CD4-positive, alpha-beta memory T cell (primary cell): ENCODE data around the gene DLK1. TPM values are rescaled to one million over a fixed set of nuclear protein-coding genes. Genes with fewer than 3 reads are reported as not detected.
A peak's percentile ranks its signal among the peaks of the same experiment; 100 is the strongest.

ENCODE experiments used
- CTCF ChIA-PET: fragments of 350-600 bp; sonication (Branson Sonifier 250); formaldehyde crosslinking; loops from one replicate; lab custom pipeline; 2021; ENCODE audit warnings: inconsistent platforms; ENCODE audit not compliant: partially characterized antibody; lab: Charles Lee
- POLR2A ChIA-PET: fragments of 350-600 bp; sonication (Branson Sonifier 250); formaldehyde crosslinking; loops from one replicate; lab custom pipeline; 2021; ENCODE audit not compliant: partially characterized antibody; lab: Charles Lee
- DNase-seq, 5 donors: peaks; one replicate each; pipeline versions ENCODE4 v3.0.0 to v3.0.0-alpha.2; 2020 to 2022; ENCODE audit warnings: mixed read lengths in 1 of 5
- H3K27ac ChIP-seq: one replicate; pipeline ENCODE4 v1.7.0; 2013; ENCODE audit warnings: low read depth, low read length
- H3K27me3 ChIP-seq: 2 replicates; pipeline ENCODE4 v1.7.0; 2013; ENCODE audit warnings: mild to moderate bottlenecking, low read length, moderate library complexity; ENCODE audit not compliant: insufficient read depth
- H3K36me3 ChIP-seq: 2 replicates; pipeline ENCODE4 v1.7.0; 2013; ENCODE audit warnings: mild to moderate bottlenecking, low read length, moderate library complexity; ENCODE audit not compliant: insufficient read depth
- H3K4me1 ChIP-seq: 2 replicates; pipeline ENCODE4 v1.7.0; 2013; ENCODE audit warnings: mild to moderate bottlenecking, low read length, moderate library complexity; ENCODE audit not compliant: insufficient read depth
- H3K4me3 ChIP-seq, 2 donors: one replicate each; pipeline ENCODE4 v1.7.0; 2013; ENCODE audit warnings: low read length in 2 of 2, mild to moderate bottlenecking in 1 of 2
- H3K9me3 ChIP-seq, 2 donors: one replicate each; pipeline ENCODE4 v1.7.0; 2013; ENCODE audit warnings: low read length in 2 of 2, control low read depth in 1 of 2; ENCODE audit not compliant: control insufficient read depth in 1 of 2
- H3K27ac Mint-ChIP-seq, 7 donors: one replicate each; pipeline ENCODE4 v1.8.0; 2020 to 2021; ENCODE audit warnings: mixed read lengths in 7 of 7, mild to moderate bottlenecking in 6 of 7, inconsistent platforms in 3 of 7, moderate library complexity in 3 of 7
- H3K27me3 Mint-ChIP-seq, 2 donors: one replicate each; pipeline ENCODE4 v1.8.0; 2020 to 2021; ENCODE audit warnings: mixed read lengths in 2 of 2
- H3K36me3 Mint-ChIP-seq, 2 donors: one replicate each; pipeline ENCODE4 v1.8.0; 2020 to 2021; ENCODE audit warnings: mixed read lengths in 2 of 2, inconsistent platforms in 1 of 2, mild to moderate bottlenecking in 1 of 2
- H3K4me1 Mint-ChIP-seq, 4 donors: one replicate each; pipeline ENCODE4 v1.8.0; 2020 to 2021; ENCODE audit warnings: mixed read lengths in 4 of 4, mild to moderate bottlenecking in 1 of 4
- H3K4me3 Mint-ChIP-seq, 8 donors: one replicate each; pipeline ENCODE4 v1.8.0; 2020 to 2021; ENCODE audit warnings: mixed read lengths in 8 of 8, mild to moderate bottlenecking in 7 of 8, moderate library complexity in 6 of 8, inconsistent platforms in 3 of 8
- H3K9me3 Mint-ChIP-seq, 8 donors: one replicate each; pipeline ENCODE4 v1.8.0; 2020 to 2021; ENCODE audit warnings: mixed read lengths in 8 of 8, mild to moderate bottlenecking in 5 of 8, inconsistent platforms in 3 of 8, moderate library complexity in 1 of 8
- intact Hi-C: fragments of 100-400 bp; cut with micrococcal nuclease; formaldehyde crosslinking; loops from one replicate; pipeline ENCODE4 v1.15.1; 2023
- polyA plus RNA-seq, 2 donors: library from polyadenylated mRNA; unstranded; fragments of 300-500 nt; fragmentation: Illumina TruSeq; gene quantifications; one replicate each; pipeline ENCODE4 v1.2.3, GENCODE V29; 2021
- total RNA-seq, 2 experiments: library from RNA; stranded (reverse); gene quantifications; one replicate each; pipeline ENCODE4 v1.2.3, GENCODE V29; 2021

Gene DLK1
- total and polyA plus RNA-seq, 4 experiments from 2014 or later: not detected

- Mint-ChIP-seq H3K9me3 (peaks cover 0 to 3% (median 0%) of the 10 kb centered on the region in 8 donors), H3K27me3 (peaks cover 0 to 4% of the 10 kb centered on the region in 2 donors)
- DNase-seq: no peak
These were observed 49.3 kb downstream of the DLK1 start for GRCh38 chr14:100775831-100776591.

DNA sequence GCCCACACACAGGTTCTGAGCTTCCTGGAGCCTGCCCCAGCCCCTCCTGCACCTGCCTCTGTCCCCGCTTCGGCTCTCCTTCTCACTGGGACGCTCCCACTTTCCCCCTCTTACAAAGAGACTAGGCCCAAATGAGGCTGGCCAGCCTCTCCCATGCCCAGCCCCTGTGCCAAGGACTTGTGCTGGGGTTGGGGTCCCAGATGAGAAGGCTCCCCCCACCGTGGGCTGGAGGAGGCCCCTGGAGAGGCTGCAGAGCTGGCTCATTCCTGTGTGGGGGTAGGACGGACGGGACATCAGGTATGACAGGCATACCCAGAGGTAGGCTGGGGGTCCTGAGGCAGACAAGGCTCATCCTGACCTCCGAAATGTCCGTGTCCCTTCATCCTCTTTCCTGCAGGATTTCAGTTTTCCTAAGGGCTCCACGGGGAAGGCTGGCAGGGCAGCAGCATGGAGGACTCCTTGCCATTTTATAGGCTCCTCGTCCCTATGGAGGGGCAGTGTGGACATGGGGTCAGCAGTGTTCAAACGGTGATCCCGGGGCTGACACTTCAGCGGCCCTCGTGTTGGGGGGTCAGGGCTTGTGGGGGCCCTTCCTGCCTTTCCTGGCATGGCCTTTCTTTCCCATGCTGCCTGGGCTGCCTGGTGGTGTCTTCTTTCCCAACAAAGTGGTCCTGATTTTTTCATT, 50.1 kb downstream of the DLK1 start:
- no peaks in the 10 kb centered on the region for H3K27me3 Mint-ChIP-seq
- Histone ChIP-seq H3K4me3 (no peak overlapping the region), H3K9me3 (no peaks in the 10 kb centered on the region), H3K27me3 (no peaks in the 10 kb centered on the region), H3K36me3 (no peaks in the 10 kb centered on the region), H3K27ac (no peak overlapping the region), H3K4me1 (no peaks in the 10 kb centered on the region)
- POLR2A ChIA-PET: no interaction called here
- H3K4me1 Mint-ChIP-seq: no peaks in the 10 kb centered on the region
- no peaks in the 10 kb centered on the region for H3K9me3 Mint-ChIP-seq
- DNase-seq: no peak
- H3K27ac Mint-ChIP-seq: peak overlapping the region in 1 of 7 donors; percentile 50
- intact Hi-C loops: no loop called here
- CTCF ChIA-PET: no interaction called here
- no peaks in the 10 kb centered on the region for H3K36me3 Mint-ChIP-seq
- H3K4me3 Mint-ChIP-seq: no peak overlapping the region

More at GRCh38 chr14:100775831-100776591, 49.3 kb downstream of the DLK1 start:
- Histone ChIP-seq H3K4me1 (no peaks in the 10 kb centered on the region), H3K4me3 (no peak overlapping the region), H3K27me3 (no peaks in the 10 kb centered on the region), H3K9me3 (no peaks in the 10 kb centered on the region), H3K36me3 (no peaks in the 10 kb centered on the region), H3K27ac (no peak overlapping the region)
- Mint-ChIP-seq H3K27ac (no peak overlapping the region), H3K4me3 (no peak overlapping the region), H3K36me3 (no peaks in the 10 kb centered on the region), H3K4me1 (no peaks in the 10 kb centered on the region)
- CTCF ChIA-PET: no interaction called here
- intact Hi-C loops: no loop called here
- POLR2A ChIA-PET: no interaction called here

DNA sequence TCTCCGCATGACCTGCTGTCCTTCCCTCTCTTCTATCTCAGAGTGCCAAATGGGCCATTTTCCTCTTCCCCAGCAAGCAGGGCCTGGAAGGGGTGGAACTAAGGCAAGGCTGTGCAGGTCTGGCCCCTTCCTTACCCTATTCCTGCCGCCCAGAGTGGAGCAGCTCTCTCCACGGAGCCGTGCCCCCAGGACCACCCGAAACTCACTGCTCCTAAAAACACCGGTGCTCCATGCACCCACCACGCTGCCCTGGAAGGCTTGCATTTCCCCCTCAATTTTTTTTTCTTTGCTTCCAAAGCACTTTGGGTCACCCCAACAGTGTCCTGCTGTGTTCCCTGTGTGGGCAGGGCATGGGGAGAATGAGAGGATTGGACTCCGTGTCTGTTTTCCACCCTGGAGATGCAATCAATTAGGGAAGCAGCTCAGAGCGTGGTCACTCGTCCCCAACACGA, 50.7 kb downstream of the DLK1 start:
- CTCF ChIA-PET: no interaction called here
- POLR2A ChIA-PET: no interaction called here
- H3K9me3 ChIP-seq: no peaks in the 10 kb centered on the region
- H3K9me3 Mint-ChIP-seq: no peaks in the 10 kb centered on the region
- intact Hi-C loops: no loop called here
- H3K4me3 ChIP-seq: no peak overlapping the region
- H3K27me3 Mint-ChIP-seq: no peaks in the 10 kb centered on the region
- no peaks in the 10 kb centered on the region for H3K36me3 ChIP-seq
- H3K27ac Mint-ChIP-seq: peak overlapping the region in 1 of 7 donors; percentile 50
- no peak for DNase-seq
- H3K4me3 Mint-ChIP-seq: no peak overlapping the region
- no peaks in the 10 kb centered on the region for H3K27me3 ChIP-seq
- H3K4me1 Mint-ChIP-seq: no peaks in the 10 kb centered on the region
- no peaks in the 10 kb centered on the region for H3K36me3 Mint-ChIP-seq
- H3K27ac ChIP-seq: no peak overlapping the region
- no peaks in the 10 kb centered on the region for H3K4me1 ChIP-seq

DNA sequence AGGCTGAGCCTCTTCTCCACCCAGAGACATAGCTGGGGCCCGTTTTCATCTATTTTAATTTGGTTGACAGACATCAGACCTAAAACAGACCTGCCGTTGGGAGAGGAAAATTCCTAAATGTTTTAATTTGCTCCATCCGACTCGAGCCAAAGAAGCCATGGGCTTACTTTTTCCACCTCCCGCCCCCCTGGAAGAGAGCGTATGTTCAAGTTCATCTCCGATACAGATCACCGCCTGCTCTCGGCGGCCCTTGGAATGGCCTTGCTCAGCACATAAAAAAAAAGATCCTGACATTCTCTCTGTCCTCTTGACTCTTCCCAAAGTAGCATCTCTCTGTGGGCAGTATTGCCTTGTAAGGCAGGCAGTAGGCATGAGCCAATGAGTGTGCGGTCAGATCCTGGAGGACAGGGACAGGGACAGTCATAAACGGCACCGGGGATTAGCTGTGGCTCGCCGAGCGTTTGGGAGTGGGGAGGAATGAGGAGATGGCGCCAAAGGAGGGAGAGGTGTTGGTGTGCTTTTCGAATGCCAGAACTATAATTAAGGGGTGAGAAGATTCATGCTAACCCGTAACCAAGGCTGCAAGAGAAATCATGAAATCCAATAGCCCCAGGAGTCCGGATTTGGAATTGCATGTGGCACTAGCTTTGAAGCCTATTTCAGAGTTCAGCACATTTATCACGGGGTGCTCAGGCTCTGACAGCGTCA, 51.3 kb downstream of the DLK1 start:
- no peak overlapping the region for H3K4me3 Mint-ChIP-seq
- intact Hi-C loops: no loop called here
- H3K4me1 Mint-ChIP-seq: no peaks in the 10 kb centered on the region
- ChIA-PET CTCF (no interaction called here), POLR2A (no interaction called here)
- no peaks in the 10 kb centered on the region for H3K9me3 Mint-ChIP-seq
- no peak overlapping the region for H3K27ac Mint-ChIP-seq
- Histone ChIP-seq H3K9me3 (no peaks in the 10 kb centered on the region), H3K27ac (no peak overlapping the region), H3K4me3 (no peak overlapping the region), H3K36me3 (no peaks in the 10 kb centered on the region), H3K4me1 (no peaks in the 10 kb centered on the region), H3K27me3 (no peaks in the 10 kb centered on the region)
- H3K36me3 Mint-ChIP-seq: no peaks in the 10 kb centered on the region
- DNase-seq: no peak
- peaks cover under 1 to 5% of the 10 kb centered on the region in 2 donors for H3K27me3 Mint-ChIP-seq

DNA sequence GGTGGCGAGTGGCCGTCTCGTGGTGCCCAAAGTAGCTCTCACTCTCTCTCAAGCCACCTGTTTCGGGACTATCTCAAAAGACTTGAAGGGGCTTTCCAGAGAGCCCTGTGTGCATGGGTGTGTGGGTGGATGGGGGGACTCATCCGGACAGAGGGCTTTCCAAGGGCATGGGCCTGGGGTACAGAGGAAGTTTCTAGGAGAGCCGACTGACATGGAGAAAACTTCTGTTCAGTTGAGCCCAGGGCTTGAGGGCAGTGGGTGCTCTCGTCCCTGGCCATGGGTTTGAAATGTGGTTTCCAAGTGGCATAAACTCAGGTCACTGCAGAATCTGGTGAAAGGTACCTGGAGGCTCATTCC, 51.8 kb downstream of the DLK1 start:
- POLR2A ChIA-PET: no interaction called here
- CTCF ChIA-PET: no interaction called here

DNA sequence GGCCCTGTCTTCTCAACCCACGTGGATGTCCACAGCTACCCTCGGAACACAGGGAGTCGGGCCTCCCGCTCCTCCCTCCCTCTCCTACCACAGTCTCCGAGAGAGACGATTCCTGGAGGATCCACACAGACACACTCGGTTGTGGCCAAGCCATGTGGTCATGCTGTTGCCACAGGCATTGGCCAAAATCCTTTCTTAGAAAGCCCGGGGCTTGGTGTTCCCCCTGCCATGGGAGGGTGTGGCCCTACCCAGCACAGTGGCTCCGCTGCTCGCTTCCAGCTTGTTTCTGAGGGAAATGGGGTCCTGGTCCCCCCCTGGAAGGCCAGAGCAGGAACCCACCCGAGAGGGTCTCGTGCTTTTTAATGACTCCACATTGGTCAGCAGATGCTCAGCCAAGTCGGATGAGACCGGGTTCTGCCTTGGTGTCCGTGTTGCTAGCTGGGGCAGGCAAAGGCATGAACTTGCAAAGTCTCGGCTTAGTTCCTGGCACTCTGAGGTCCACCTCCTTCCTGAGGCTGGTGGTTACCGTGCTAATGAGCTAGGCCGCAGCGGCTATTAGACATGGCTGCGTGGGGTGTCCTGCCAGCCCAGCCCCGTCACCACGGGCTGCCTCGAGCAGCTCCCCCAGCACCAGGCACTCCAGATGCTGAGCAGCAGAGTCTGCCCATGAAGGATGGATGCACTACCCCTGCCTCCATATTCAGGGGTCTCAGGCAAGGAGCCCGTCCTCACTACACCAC, 52.4 kb downstream of the DLK1 start:
- no peaks in the 10 kb centered on the region for H3K36me3 ChIP-seq
- H3K9me3 ChIP-seq: no peaks in the 10 kb centered on the region
- H3K4me1 Mint-ChIP-seq: no peaks in the 10 kb centered on the region
- no peak overlapping the region for H3K27ac Mint-ChIP-seq
- intact Hi-C loops: no loop called here
- H3K27ac ChIP-seq: no peak overlapping the region
- CTCF ChIA-PET: no interaction called here
- H3K27me3 ChIP-seq: no peaks in the 10 kb centered on the region
- no peaks in the 10 kb centered on the region for H3K4me1 ChIP-seq
- H3K27me3 Mint-ChIP-seq: peaks cover 2 to 7% of the 10 kb centered on the region in 2 donors
- no peak for DNase-seq
- no peak overlapping the region for H3K4me3 Mint-ChIP-seq
- no peaks in the 10 kb centered on the region for H3K9me3 Mint-ChIP-seq
- H3K36me3 Mint-ChIP-seq: no peaks in the 10 kb centered on the region
- POLR2A ChIA-PET: no interaction called here
- no peak overlapping the region for H3K4me3 ChIP-seq

More for the DNA sequence above, 51.8 kb downstream of the DLK1 start:
- Histone ChIP-seq H3K9me3 (no peaks in the 10 kb centered on the region), H3K36me3 (no peaks in the 10 kb centered on the region), H3K4me1 (no peaks in the 10 kb centered on the region), H3K27ac (no peak overlapping the region), H3K27me3 (no peaks in the 10 kb centered on the region), H3K4me3 (no peak overlapping the region)
- H3K36me3 Mint-ChIP-seq: no peaks in the 10 kb centered on the region
- intact Hi-C loops: no loop called here
- H3K4me1 Mint-ChIP-seq: no peaks in the 10 kb centered on the region
- H3K4me3 Mint-ChIP-seq: no peak overlapping the region
- H3K9me3 Mint-ChIP-seq: no peaks in the 10 kb centered on the region
- DNase-seq: no peak
- H3K27ac Mint-ChIP-seq: no peak overlapping the region
- H3K27me3 Mint-ChIP-seq: peaks cover 2 to 7% of the 10 kb centered on the region in 2 donors

DNA sequence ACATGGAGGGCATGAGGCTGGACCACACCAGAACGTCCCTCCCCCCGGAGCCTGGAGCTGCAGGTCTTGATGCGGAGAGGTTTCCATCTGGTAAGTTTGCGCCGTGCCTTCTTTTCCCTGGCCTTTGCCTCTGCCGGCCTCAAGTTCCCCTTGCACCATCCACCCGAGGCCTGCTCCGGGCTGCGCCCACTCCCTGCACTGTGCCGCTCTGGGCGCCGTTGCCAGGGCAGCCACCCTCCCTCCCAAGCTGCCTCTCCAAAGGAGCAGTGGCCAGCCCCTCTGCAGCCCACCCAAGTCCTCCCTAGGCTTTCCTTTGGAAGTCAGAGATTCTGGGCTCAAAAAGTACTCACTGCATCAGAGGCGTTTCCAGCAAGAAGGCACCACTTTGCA, 53.0 kb downstream of the DLK1 start:
- Histone ChIP-seq H3K27ac (no peak overlapping the region), H3K9me3 (no peaks in the 10 kb centered on the region), H3K4me3 (no peak overlapping the region), H3K27me3 (no peaks in the 10 kb centered on the region), H3K36me3 (no peaks in the 10 kb centered on the region), H3K4me1 (no peaks in the 10 kb centered on the region)
- CTCF ChIA-PET: no interaction called here
- no peak for DNase-seq
- H3K9me3 Mint-ChIP-seq: no peaks in the 10 kb centered on the region
- no peak overlapping the region for H3K27ac Mint-ChIP-seq
- H3K27me3 Mint-ChIP-seq: peaks cover 2 to 7% of the 10 kb centered on the region in 2 donors
- POLR2A ChIA-PET: no interaction called here
- H3K4me1 Mint-ChIP-seq: no peaks in the 10 kb centered on the region
- H3K36me3 Mint-ChIP-seq: no peaks in the 10 kb centered on the region
- H3K4me3 Mint-ChIP-seq: no peak overlapping the region
- intact Hi-C loops: no loop called here
